Hepatocyte (in vitro differentiated cells): ENCODE data around the gene TRMO. TPM values are rescaled to one million over a fixed set of nuclear protein-coding genes. Genes with fewer than 3 reads are reported as not detected.
A peak's percentile ranks its signal among the peaks of the same experiment; 100 is the strongest.

ENCODE experiments used
- DNase-seq: peaks from one replicate; pipeline ENCODE4 v3.0.0-alpha.2; 2016; ENCODE audit warnings: low spot score
- H2AFZ ChIP-seq: fragments of 200-600 bp; sonication (generic); 2 replicates; pipeline ENCODE4 v1.6.0; 2016; ENCODE audit warnings: antibody characterized with exemption, mild to moderate bottlenecking
- H3K27ac ChIP-seq: fragments of 200-600 bp; sonication (generic); 2 replicates; pipeline ENCODE4 v1.5.1; 2016; ENCODE audit warnings: mild to moderate bottlenecking
- H3K27me3 ChIP-seq: fragments of 200-600 bp; sonication (generic); 2 replicates; pipeline ENCODE4 v1.6.1; 2016
- H3K36me3 ChIP-seq: fragments of 200-600 bp; sonication (generic); replicated peaks from 2 replicates; pipeline ENCODE4 v1.5.1; 2016; ENCODE audit warnings: low read depth; ENCODE audit not compliant: insufficient read depth
- H3K4me1 ChIP-seq: fragments of 200-600 bp; sonication (generic); 2 replicates; pipeline ENCODE4 v1.5.1; 2016; ENCODE audit warnings: mild to moderate bottlenecking, moderate library complexity; ENCODE audit not compliant: insufficient read depth
- H3K4me2 ChIP-seq: fragments of 200-600 bp; sonication (generic); 2 replicates; pipeline ENCODE4 v1.6.0; 2016
- H3K4me3 ChIP-seq: fragments of 200-600 bp; sonication (generic); 2 replicates; pipeline ENCODE4 v1.5.1; 2016; ENCODE audit warnings: mild to moderate bottlenecking
- H3K79me2 ChIP-seq: fragments of 200-600 bp; sonication (generic); 2 replicates; pipeline ENCODE4 v1.6.0; 2017; ENCODE audit warnings: mild to moderate bottlenecking
- H3K9me2 ChIP-seq: fragments of 200-600 bp; sonication (generic); replicated peaks from 2 replicates; pipeline ENCODE4 v1.6.0; 2017; ENCODE audit warnings: mild to moderate bottlenecking; ENCODE audit not compliant: insufficient read depth
- H3K9me3 ChIP-seq: fragments of 200-600 bp; sonication (generic); 2 replicates; pipeline ENCODE4 v1.5.1; 2016; ENCODE audit warnings: low read depth, mild to moderate bottlenecking
- H4K20me1 ChIP-seq: fragments of 200-600 bp; sonication (generic); 2 replicates; pipeline ENCODE4 v1.6.0; 2016; ENCODE audit warnings: mild to moderate bottlenecking; ENCODE audit not compliant: insufficient read depth, poor library complexity, severe bottlenecking
- CTCF ChIP-seq: fragments of 200-600 bp; sonication (generic); IDR thresholded peaks from 2 replicates; pipeline ENCODE4 v1.5.1; 2016; ENCODE audit warnings: antibody characterized with exemption, mild to moderate bottlenecking; ENCODE audit not compliant: poor library complexity
- EZH2 ChIP-seq: fragments of 200-600 bp; sonication (generic); IDR thresholded peaks from 2 replicates; pipeline ENCODE4 v1.6.1; 2016; ENCODE audit warnings: antibody characterized with exemption, mild to moderate bottlenecking, borderline replicate concordance
- EZH2phosphoT487 ChIP-seq: fragments of 200-600 bp; sonication (generic); IDR thresholded peaks from one replicate; pipeline ENCODE4 v1.6.1; 2018; ENCODE audit warnings: antibody characterized with exemption, mild to moderate bottlenecking, low read depth, moderate library complexity; ENCODE audit not compliant: unreplicated experiment, severe bottlenecking
- WGBS: methylation state at CpG from one replicate; pipeline ENCODE4 v1.1.6; 2016; ENCODE audit warnings: low lambda C conversion rate; ENCODE audit errors: missing lambda C conversion rate; 5-methylcytosine and 5-hydroxymethylcytosine counted together
- polyA plus RNA-seq: library from polyadenylated mRNA; unstranded; fragments of >200 nt; fragmentation: Nextera tagmentation; extraction: Ambion mirVana; gene quantifications from 2 replicates; pipeline ENCODE4 v1.2.1, GENCODE V29; 2016
- total RNA-seq: library from RNA; depleted of rRNA; stranded (reverse); fragments of >200 nt; gene quantifications from 2 replicates; pipeline ENCODE4 v1.2.3, GENCODE V29; 2014

TRMO gene
- total and polyA plus RNA-seq, 2 experiments from 2014 or later, result 10.8 to 22.6 TPM

GRCh38 chr9:97904725-97905124 is 17.6 kb downstream of the TRMO start:
- Histone ChIP-seq H3K36me3 (no peaks in the 10 kb centered on the region), H3K27ac (no peak overlapping the region), H3K79me2 (peaks cover 10% of the 10 kb centered on the region), H3K9me2 (no peaks in the 10 kb centered on the region), H3K9me3 (no peaks in the 10 kb centered on the region), H4K20me1 (no peaks in the 10 kb centered on the region), H3K4me2 (no peak overlapping the region), H3K4me1 (no peaks in the 10 kb centered on the region), H3K27me3 (no peaks in the 10 kb centered on the region), H3K4me3 (no peak overlapping the region), H2AFZ (no peak overlapping the region)
- TF ChIP-seq EZH2 (no peak), EZH2phosphoT487 (no peak), CTCF (no peak)
- DNase-seq, result no peak
- 92% methylated on average over 9 of the region's 9 CpGs for WGBS

GRCh38 chr9:97903177-97903576 is 19.1 kb downstream of the TRMO start:
- H3K9me3 ChIP-seq, result no peaks in the 10 kb centered on the region
- peaks cover 10% of the 10 kb centered on the region for H3K79me2 ChIP-seq
- H2AFZ ChIP-seq, result no peak overlapping the region
- H3K36me3 ChIP-seq, result no peaks in the 10 kb centered on the region
- H3K27me3 ChIP-seq, result no peaks in the 10 kb centered on the region
- no peak overlapping the region for H3K27ac ChIP-seq
- no peaks in the 10 kb centered on the region for H3K9me2 ChIP-seq
- no peak for DNase-seq
- H3K4me2 ChIP-seq, result no peak overlapping the region
- no peak for TF ChIP-seq EZH2phosphoT487
- TF ChIP-seq EZH2, result no peak
- no peak for TF ChIP-seq CTCF
- H4K20me1 ChIP-seq, result no peaks in the 10 kb centered on the region
- 83% methylated on average over 1 of the region's 1 CpG for WGBS
- no peak overlapping the region for H3K4me3 ChIP-seq
- H3K4me1 ChIP-seq, result no peaks in the 10 kb centered on the region

GRCh38 chr9:97900738-97901565 is 21.3 kb downstream of the TRMO start:
- no peaks in the 10 kb centered on the region for H3K36me3 ChIP-seq
- H3K27me3 ChIP-seq, result no peaks in the 10 kb centered on the region
- H4K20me1 ChIP-seq, result no peaks in the 10 kb centered on the region
- no peak overlapping the region for H3K4me3 ChIP-seq
- no peak overlapping the region for H2AFZ ChIP-seq
- H3K9me3 ChIP-seq, result no peaks in the 10 kb centered on the region
- no peak overlapping the region for H3K27ac ChIP-seq
- peak; percentile 62 for DNase-seq
- peaks cover 8% of the 10 kb centered on the region for H3K79me2 ChIP-seq
- H3K4me2 ChIP-seq, result no peak overlapping the region
- H3K4me1 ChIP-seq, result no peaks in the 10 kb centered on the region
- TF ChIP-seq CTCF, result peak; percentile 69
- TF ChIP-seq EZH2phosphoT487, result no peak
- no peaks in the 10 kb centered on the region for H3K9me2 ChIP-seq
- WGBS, result 53% methylated on average over 5 of the region's 5 CpGs
